Measurements from ENCODE around the gene RUNX1. TPM values are rescaled to one million over a fixed set of nuclear protein-coding genes. Genes with fewer than 3 reads are reported as not detected.

RUNX1 gene
- total and polyA plus RNA-seq, 2 donors (not counting 3 experiments of a cell fraction or from before 2014, with no cell fraction given), result 4.6 to 17.9 TPM

- FAIRE-seq (no peak), DNase-seq (ENCODE audit: low read depth, low spot score) (no peak)
- Histone ChIP-seq H3K27me3 (ENCODE audit: control insufficient read depth in 2 of 2, insufficient read depth in 2 of 2, low read length in 2 of 2) (peaks cover 9 to 20% of the 10 kb centered on the region in 2 experiments), H3K79me2 (ENCODE audit: control insufficient read depth, insufficient read depth, low read length) (no peaks in the 10 kb centered on the region), H3K27ac (ENCODE audit: insufficient read depth, low read depth, low read length) (no peak overlapping the region), H3K4me2 (ENCODE audit: insufficient read depth, low read length) (no peak overlapping the region), H3K9me1 (replicated peaks; ENCODE audit: control insufficient read depth, extremely low read depth, insufficient read depth, low read length) (no peaks in the 10 kb centered on the region), H3K36me3 (ENCODE audit: control insufficient read depth in 2 of 2, extremely low read depth in 1 of 2, insufficient read depth in 2 of 2, low read length in 2 of 2) (no peaks in the 10 kb centered on the region), H3K4me3 (replicated peaks in 1 of 3; ENCODE audit: insufficient read depth in 1 of 3, low read depth in 1 of 3, low read length in 3 of 3) (no peak overlapping the region), H4K20me1 (replicated peaks; ENCODE audit: control insufficient read depth, extremely low read depth, insufficient read depth, low read length) (no peaks in the 10 kb centered on the region), H3K9ac (replicated peaks; ENCODE audit: extremely low read depth, insufficient read depth, low read length) (no peak overlapping the region), H2AFZ (ENCODE audit: low read depth, low read length) (no peak overlapping the region), H3K4me1 (ENCODE audit: control insufficient read depth, extremely low read depth, insufficient read depth, low read length) (no peaks in the 10 kb centered on the region), H3K9me3 (replicated peaks; ENCODE audit: control insufficient read depth, insufficient read depth, low read length) (no peaks in the 10 kb centered on the region)
- intact Hi-C loops (cut with micrococcal nuclease), result no loop called here
- dilution Hi-C loops (cut with MboI; ENCODE audit: extremely low pct_ligation_motif_present, low sequenced_read_pairs), result no loop called here
- no TSS peak for BruUV-seq (replicated peaks)
- no peak for TF ChIP-seq MAX (IDR thresholded peaks at IDR 0.05; ENCODE audit: insufficient read depth, insufficient read length)
- ChIA-PET POLR2A (no interaction called here), CTCF (no interaction called here)
Observed at GRCh38 chr21:34768326-34768725, 280.8 kb downstream of the RUNX1 start.

- H3K79me2 ChIP-seq (ENCODE audit: control insufficient read depth, insufficient read depth, low read length), result no peaks in the 10 kb centered on the region
- POLR2A ChIA-PET, result no interaction called here
- no peak for FAIRE-seq
Observed at GRCh38 chr21:34766862-34767261, 282.2 kb downstream of the RUNX1 start.

More at GRCh38 chr21:34766862-34767261, 282.2 kb downstream of the RUNX1 start:
- H2AFZ ChIP-seq (ENCODE audit: low read depth, low read length), result no peak overlapping the region
- intact Hi-C loops (cut with micrococcal nuclease) (no loop called here), dilution Hi-C loops (cut with MboI; ENCODE audit: extremely low pct_ligation_motif_present, low sequenced_read_pairs) (no loop called here)
- H3K27me3 ChIP-seq (ENCODE audit: control insufficient read depth in 2 of 2, insufficient read depth in 2 of 2, low read length in 2 of 2), result peaks cover 9 to 20% of the 10 kb centered on the region in 2 experiments
- BruUV-seq (replicated peaks), result no TSS peak
- no peaks in the 10 kb centered on the region for H3K9me3 ChIP-seq (replicated peaks; ENCODE audit: control insufficient read depth, insufficient read depth, low read length)
- no peak for DNase-seq (ENCODE audit: low read depth, low spot score)
- H3K9ac ChIP-seq (replicated peaks; ENCODE audit: extremely low read depth, insufficient read depth, low read length), result no peak overlapping the region
- no peaks in the 10 kb centered on the region for H3K4me1 ChIP-seq (ENCODE audit: control insufficient read depth, extremely low read depth, insufficient read depth, low read length)
- no peak overlapping the region for H3K4me2 ChIP-seq (ENCODE audit: insufficient read depth, low read length)
- CTCF ChIA-PET, result no interaction called here
- no peaks in the 10 kb centered on the region for H4K20me1 ChIP-seq (replicated peaks; ENCODE audit: control insufficient read depth, extremely low read depth, insufficient read depth, low read length)
- H3K4me3 ChIP-seq (replicated peaks in 1 of 3; ENCODE audit: insufficient read depth in 1 of 3, low read depth in 1 of 3, low read length in 3 of 3), result no peak overlapping the region
- TF ChIP-seq CTCF (IDR thresholded peaks at IDR 0.05; ENCODE audit: extremely low read depth in 1 of 2, insufficient read depth in 1 of 2, low read depth in 1 of 2, low read length in 2 of 2) (no peak), POLR2AphosphoS5 (IDR thresholded peaks at IDR 0.05; ENCODE audit: insufficient read depth, low read depth, low read length) (no peak), FOS (IDR thresholded peaks at IDR 0.05; ENCODE audit: borderline replicate concordance, insufficient read depth, low read length) (no peak), JUN (IDR thresholded peaks at IDR 0.05; ENCODE audit: borderline replicate concordance, insufficient read depth, insufficient read length, low read depth) (no peak), POLR2A (IDR thresholded peaks at IDR 0.05; ENCODE audit: low read depth, low read length) (no peak), GATA2 (IDR thresholded peaks at IDR 0.05; ENCODE audit: insufficient read depth, insufficient read length, low read depth, low read length) (no peak), EZH2 (IDR thresholded peaks at IDR 0.05; ENCODE audit: borderline replicate concordance, low read depth, low read length, severe bottlenecking) (no peak), MAX (IDR thresholded peaks at IDR 0.05; ENCODE audit: insufficient read depth, insufficient read length) (no peak), MYC (IDR thresholded peaks at IDR 0.05; ENCODE audit: low read depth, low read length) (no peak)
- no peaks in the 10 kb centered on the region for H3K36me3 ChIP-seq (ENCODE audit: control insufficient read depth in 2 of 2, extremely low read depth in 1 of 2, insufficient read depth in 2 of 2, low read length in 2 of 2)
- H3K9me1 ChIP-seq (replicated peaks; ENCODE audit: control insufficient read depth, extremely low read depth, insufficient read depth, low read length), result no peaks in the 10 kb centered on the region
- no peak overlapping the region for H3K27ac ChIP-seq (ENCODE audit: insufficient read depth, low read depth, low read length)

Measured in endothelial cell of umbilical vein (primary cell).